Fibroblast of lung (primary cell): ENCODE results near the gene MYRF.

Source experiments
- EZH2 ChIP-seq: IDR thresholded peaks from 2 replicates; pipeline ENCODE4 v1.5.1; 2012; ENCODE audit warnings: low read length, control low read depth, mild to moderate bottlenecking; ENCODE audit errors: missing control alignments
- TF ChIP-seq, protein P1 (sequence below), 2 donors: IDR thresholded peaks in 1 of 2; conservative IDR thresholded peaks in 1 of 2; 1 replicate in 1 of 2; 2 replicates in 1 of 2; pipeline ENCODE4 v1.5.1; 2011 to 2012; ENCODE audit warnings: low read length in 2 of 2, control low read depth in 1 of 2, inconsistent platforms in 1 of 2, low read depth in 1 of 2, mild to moderate bottlenecking in 1 of 2

DNA sequence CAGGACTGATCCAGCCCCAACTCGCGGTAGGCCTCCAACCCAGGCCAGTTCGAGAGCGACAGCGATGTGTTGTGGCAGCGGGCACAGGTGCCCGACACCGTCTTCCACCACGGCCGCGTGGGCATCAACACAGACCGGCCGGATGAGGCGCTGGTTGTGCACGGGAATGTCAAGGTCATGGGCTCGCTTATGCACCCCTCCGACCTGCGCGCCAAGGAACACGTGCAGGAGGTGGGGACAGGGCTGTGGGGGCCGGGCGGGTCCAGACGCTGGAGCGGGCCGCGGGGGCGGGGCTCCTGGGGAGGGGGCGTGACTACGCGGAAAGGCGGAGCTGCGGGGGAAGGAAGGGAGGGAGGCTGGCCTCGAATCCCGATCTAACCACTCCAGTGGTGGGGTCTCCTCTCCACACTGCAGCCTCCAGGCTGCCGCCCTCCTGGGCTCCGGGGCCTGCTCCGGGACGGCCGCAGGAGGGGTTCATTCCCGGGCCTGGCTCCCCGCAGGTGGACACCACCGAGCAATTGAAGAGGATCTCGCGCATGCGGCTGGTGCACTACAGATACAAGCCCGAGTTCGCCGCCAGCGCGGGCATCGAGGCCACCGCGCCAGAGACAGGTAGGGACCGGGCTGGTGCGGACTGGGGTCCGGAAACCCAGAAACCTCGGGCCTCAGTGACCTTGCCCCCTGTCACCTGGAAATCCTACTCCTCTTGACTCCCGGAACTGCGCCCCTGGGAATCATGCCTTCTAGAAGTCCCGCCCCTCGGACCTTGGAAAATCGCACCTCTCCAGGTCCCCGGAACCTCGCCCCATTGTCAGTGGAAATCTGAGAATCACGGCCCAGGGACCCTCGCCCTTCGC, 25.0 kb downstream of the MYRF start:
- TF ChIP-seq, protein P1, sequence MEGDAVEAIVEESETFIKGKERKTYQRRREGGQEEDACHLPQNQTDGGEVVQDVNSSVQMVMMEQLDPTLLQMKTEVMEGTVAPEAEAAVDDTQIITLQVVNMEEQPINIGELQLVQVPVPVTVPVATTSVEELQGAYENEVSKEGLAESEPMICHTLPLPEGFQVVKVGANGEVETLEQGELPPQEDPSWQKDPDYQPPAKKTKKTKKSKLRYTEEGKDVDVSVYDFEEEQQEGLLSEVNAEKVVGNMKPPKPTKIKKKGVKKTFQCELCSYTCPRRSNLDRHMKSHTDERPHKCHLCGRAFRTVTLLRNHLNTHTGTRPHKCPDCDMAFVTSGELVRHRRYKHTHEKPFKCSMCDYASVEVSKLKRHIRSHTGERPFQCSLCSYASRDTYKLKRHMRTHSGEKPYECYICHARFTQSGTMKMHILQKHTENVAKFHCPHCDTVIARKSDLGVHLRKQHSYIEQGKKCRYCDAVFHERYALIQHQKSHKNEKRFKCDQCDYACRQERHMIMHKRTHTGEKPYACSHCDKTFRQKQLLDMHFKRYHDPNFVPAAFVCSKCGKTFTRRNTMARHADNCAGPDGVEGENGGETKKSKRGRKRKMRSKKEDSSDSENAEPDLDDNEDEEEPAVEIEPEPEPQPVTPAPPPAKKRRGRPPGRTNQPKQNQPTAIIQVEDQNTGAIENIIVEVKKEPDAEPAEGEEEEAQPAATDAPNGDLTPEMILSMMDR (conservative IDR thresholded peaks at IDR 0.05 in 1 of 2, IDR thresholded peaks at IDR 0.05 in 1 of 2; ENCODE audit: low read depth in 1 of 2, low read length in 2 of 2), result no peak
- no peak for TF ChIP-seq EZH2
